Central memory CD4-positive, alpha-beta T cell (primary cell): ENCODE results near the gene CFAP99.

ENCODE experiments used
- DNase-seq: peaks from one replicate; pipeline ENCODE4 v3.0.0; 2022

CFAP99 gene

GRCh38 chr4:2511645-2512131 lies 92.9 kb downstream of the CFAP99 start:
- DNase-seq = no peak
